Measurements from ENCODE around the gene EHMT1.

EHMT1 gene

GRCh38 chr9:137689745-137690529, 71.1 kb downstream of the EHMT1 start:
- Histone ChIP-seq H3K9ac (ENCODE audit: low read length) (no peak overlapping the region), H3K9me3 (replicated peaks; ENCODE audit: insufficient read depth, low read length) (no peaks in the 10 kb centered on the region), H4K20me1 (ENCODE audit: insufficient read depth, low read length) (no peaks in the 10 kb centered on the region; the same call in 1 of the 2 replicates), H3K4me1 (ENCODE audit: low read length) (no peaks in the 10 kb centered on the region), H3K9me2 (replicated peaks; ENCODE audit: insufficient read depth, low read length) (no peaks in the 10 kb centered on the region), H3K36me3 (replicated peaks; ENCODE audit: insufficient read depth, low read length) (no peaks in the 10 kb centered on the region), H3F3A (ENCODE audit: insufficient read depth, low read length) (no peaks in the 10 kb centered on the region), H3K4me2 (ENCODE audit: low read depth, low read length) (no peak overlapping the region), H3K79me2 (ENCODE audit: low read length) (peaks cover 89% of the 10 kb centered on the region), H3K27ac (ENCODE audit: low read length) (no peak overlapping the region), H2AFZ (ENCODE audit: low read length) (no peak overlapping the region), H3K27me3 (replicated peaks; ENCODE audit: insufficient read depth, low read length) (no peaks in the 10 kb centered on the region), H3K4me3 (ENCODE audit: low read length) (no peak overlapping the region)
- no peak for TF ChIP-seq CTCF (IDR thresholded peaks at IDR 0.05; ENCODE audit: low read length)
- TF ChIP-seq EZH2 (optimal IDR thresholded peaks at IDR 0.05; ENCODE audit: low read depth, low read length) = no peak
- no peak for TF ChIP-seq EZH2phosphoT487 (IDR thresholded peaks at IDR 0.05; ENCODE audit: low read length)
- no peak for DNase-seq

GRCh38 chr9:137690930-137691645, 72.3 kb downstream of the EHMT1 start:
- no peak overlapping the region for H3K9ac ChIP-seq (ENCODE audit: low read length)
- H3K79me2 ChIP-seq (ENCODE audit: low read length) = peaks cover 89% of the 10 kb centered on the region
- H3K4me3 ChIP-seq (ENCODE audit: low read length) = no peak overlapping the region
- H3K27me3 ChIP-seq (replicated peaks; ENCODE audit: insufficient read depth, low read length) = no peaks in the 10 kb centered on the region
- no peaks in the 10 kb centered on the region for H3K9me2 ChIP-seq (replicated peaks; ENCODE audit: insufficient read depth, low read length)
- TF ChIP-seq CTCF (IDR thresholded peaks at IDR 0.05; ENCODE audit: low read length) (no peak), EZH2 (optimal IDR thresholded peaks at IDR 0.05; ENCODE audit: low read depth, low read length) (no peak), EZH2phosphoT487 (IDR thresholded peaks at IDR 0.05; ENCODE audit: low read length) (no peak)
- no peaks in the 10 kb centered on the region; the same call in 1 of the 2 replicates for H4K20me1 ChIP-seq (ENCODE audit: insufficient read depth, low read length)
- H2AFZ ChIP-seq (ENCODE audit: low read length) = no peak overlapping the region
- no peak overlapping the region for H3K4me2 ChIP-seq (ENCODE audit: low read depth, low read length)
- no peaks in the 10 kb centered on the region for H3K36me3 ChIP-seq (replicated peaks; ENCODE audit: insufficient read depth, low read length)
- H3K9me3 ChIP-seq (replicated peaks; ENCODE audit: insufficient read depth, low read length) = no peaks in the 10 kb centered on the region
- no peaks in the 10 kb centered on the region for H3F3A ChIP-seq (ENCODE audit: insufficient read depth, low read length)
- no peaks in the 10 kb centered on the region for H3K4me1 ChIP-seq (ENCODE audit: low read length)
- DNase-seq = no peak
- H3K27ac ChIP-seq (ENCODE audit: low read length) = no peak overlapping the region

- H3K9me3 ChIP-seq (replicated peaks; ENCODE audit: insufficient read depth, low read length) = no peaks in the 10 kb centered on the region
- H3K79me2 ChIP-seq (ENCODE audit: low read length) = peaks cover 91% of the 10 kb centered on the region
- H2AFZ ChIP-seq (ENCODE audit: low read length) = no peak overlapping the region
- H3K36me3 ChIP-seq (replicated peaks; ENCODE audit: insufficient read depth, low read length) = no peaks in the 10 kb centered on the region
- H3K4me2 ChIP-seq (ENCODE audit: low read depth, low read length) = no peak overlapping the region
- no peak overlapping the region for H3K27ac ChIP-seq (ENCODE audit: low read length)
- DNase-seq = no peak
- H3F3A ChIP-seq (ENCODE audit: insufficient read depth, low read length) = no peaks in the 10 kb centered on the region
- H3K27me3 ChIP-seq (replicated peaks; ENCODE audit: insufficient read depth, low read length) = no peaks in the 10 kb centered on the region
- no peak overlapping the region for H3K9ac ChIP-seq (ENCODE audit: low read length)
- H3K9me2 ChIP-seq (replicated peaks; ENCODE audit: insufficient read depth, low read length) = no peaks in the 10 kb centered on the region
- no peak overlapping the region for H3K4me3 ChIP-seq (ENCODE audit: low read length)
- TF ChIP-seq EZH2 (optimal IDR thresholded peaks at IDR 0.05; ENCODE audit: low read depth, low read length) (no peak), EZH2phosphoT487 (IDR thresholded peaks at IDR 0.05; ENCODE audit: low read length) (no peak), CTCF (IDR thresholded peaks at IDR 0.05; ENCODE audit: low read length) (no peak)
- H4K20me1 ChIP-seq (ENCODE audit: insufficient read depth, low read length) = no peaks in the 10 kb centered on the region; the same call in 1 of the 2 replicates
- no peaks in the 10 kb centered on the region for H3K4me1 ChIP-seq (ENCODE audit: low read length)
These were observed 73.0 kb downstream of the EHMT1 start for GRCh38 chr9:137691646-137692351.

Measured in MM.1S (cell line).